Body of pancreas (tissue), 4 donors: ENCODE measurements around the gene FBXO42.

Source experiments
- CTCF ChIP-seq, 7 experiments: fragments of 450-650 bp in 4 of 7; fragments of 200-600 bp in 3 of 7; sonication (generic) in 3 of 7; IDR thresholded peaks; one replicate each; pipeline ENCODE4 v1.5.1; 2016 to 2019; ENCODE audit warnings: antibody characterized with exemption in 7 of 7
- POLR2A ChIP-seq, 3 donors: fragments of 450-650 bp; IDR thresholded peaks; one replicate each; pipeline ENCODE4 v1.6.1; 2016; ENCODE audit warnings: antibody characterized with exemption in 3 of 3, mild to moderate bottlenecking in 2 of 3

- TF ChIP-seq POLR2A (IDR thresholded peaks at IDR 0.05) (no peak), CTCF (IDR thresholded peaks at IDR 0.05) (no peak)
Measured at GRCh38 chr1:16213013-16213412, 139.3 kb downstream of the FBXO42 start.
